ENCODE data around the gene BHLHA9.

DNA sequence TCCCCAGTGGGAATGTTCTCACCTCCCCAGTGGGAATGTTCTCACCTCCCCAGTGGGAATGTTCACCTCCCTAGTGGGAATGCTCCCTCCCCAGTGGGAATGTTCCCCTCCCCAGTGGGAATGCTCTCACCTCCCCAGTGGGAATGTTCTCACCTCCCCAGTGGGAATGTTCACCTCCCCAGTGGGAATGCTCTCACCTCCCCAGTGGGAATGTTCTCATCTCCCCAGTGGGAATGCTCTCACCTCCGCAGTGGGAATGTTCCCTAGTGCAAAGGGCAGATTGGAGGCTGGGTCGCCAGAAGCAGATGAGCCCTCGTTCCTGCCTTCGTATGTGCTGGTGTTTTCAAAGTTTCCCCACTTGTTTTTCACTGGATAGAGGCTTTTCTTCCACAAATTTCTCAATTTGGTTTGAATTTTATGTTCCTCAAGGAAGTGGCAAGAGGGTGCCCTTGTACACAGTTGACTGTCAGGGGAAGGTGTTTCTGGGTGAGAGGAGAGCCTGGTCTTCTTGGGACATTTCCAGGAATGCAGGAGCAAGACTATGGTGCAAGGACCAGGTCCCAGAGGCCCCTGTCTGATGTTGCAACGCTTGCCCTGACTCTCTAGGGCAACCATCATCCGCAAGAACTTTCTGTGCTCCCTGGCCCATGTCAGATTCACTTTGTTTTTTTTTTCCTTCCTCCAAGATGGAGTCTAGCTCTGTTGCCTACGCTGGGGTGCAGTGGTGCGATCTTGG is 43.2 kb downstream of the BHLHA9 start:
- no peak for TF ChIP-seq ASH2L (IDR thresholded peaks at IDR 0.05; ENCODE audit: low read length)
- TF ChIP-seq NRF1 (IDR thresholded peaks at IDR 0.05; ENCODE audit: low read depth, low read length) = no peak
- TF ChIP-seq EZH2 (IDR thresholded peaks at IDR 0.05; ENCODE audit: low read depth, low read length, severe bottlenecking) = no peak
- TF ChIP-seq YY1 (IDR thresholded peaks at IDR 0.05; ENCODE audit: low read depth, low read length) = no peak
- TF ChIP-seq POLR2AphosphoS5 (IDR thresholded peaks at IDR 0.05; ENCODE audit: low read depth, low read length) = no peak
- no peak for TF ChIP-seq CEBPB (IDR thresholded peaks at IDR 0.05; ENCODE audit: low read depth, low read length)
- TF ChIP-seq SAP30 (IDR thresholded peaks at IDR 0.05; ENCODE audit: insufficient read depth, insufficient replicate concordance, low read length) = no peak
- no peak for TF ChIP-seq EGR1 (IDR thresholded peaks at IDR 0.05; ENCODE audit: borderline replicate concordance, low read depth, low read length)
- TF ChIP-seq, protein P1, sequence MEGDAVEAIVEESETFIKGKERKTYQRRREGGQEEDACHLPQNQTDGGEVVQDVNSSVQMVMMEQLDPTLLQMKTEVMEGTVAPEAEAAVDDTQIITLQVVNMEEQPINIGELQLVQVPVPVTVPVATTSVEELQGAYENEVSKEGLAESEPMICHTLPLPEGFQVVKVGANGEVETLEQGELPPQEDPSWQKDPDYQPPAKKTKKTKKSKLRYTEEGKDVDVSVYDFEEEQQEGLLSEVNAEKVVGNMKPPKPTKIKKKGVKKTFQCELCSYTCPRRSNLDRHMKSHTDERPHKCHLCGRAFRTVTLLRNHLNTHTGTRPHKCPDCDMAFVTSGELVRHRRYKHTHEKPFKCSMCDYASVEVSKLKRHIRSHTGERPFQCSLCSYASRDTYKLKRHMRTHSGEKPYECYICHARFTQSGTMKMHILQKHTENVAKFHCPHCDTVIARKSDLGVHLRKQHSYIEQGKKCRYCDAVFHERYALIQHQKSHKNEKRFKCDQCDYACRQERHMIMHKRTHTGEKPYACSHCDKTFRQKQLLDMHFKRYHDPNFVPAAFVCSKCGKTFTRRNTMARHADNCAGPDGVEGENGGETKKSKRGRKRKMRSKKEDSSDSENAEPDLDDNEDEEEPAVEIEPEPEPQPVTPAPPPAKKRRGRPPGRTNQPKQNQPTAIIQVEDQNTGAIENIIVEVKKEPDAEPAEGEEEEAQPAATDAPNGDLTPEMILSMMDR (IDR thresholded peaks at IDR 0.05; ENCODE audit: control extremely low read depth in 1 of 3, insufficient read depth in 1 of 3, low read depth in 1 of 3, low read length in 3 of 3) = no peak
- no peak for TF ChIP-seq TAF1 (IDR thresholded peaks at IDR 0.05; ENCODE audit: low read depth, low read length)
- TF ChIP-seq, protein P2, sequence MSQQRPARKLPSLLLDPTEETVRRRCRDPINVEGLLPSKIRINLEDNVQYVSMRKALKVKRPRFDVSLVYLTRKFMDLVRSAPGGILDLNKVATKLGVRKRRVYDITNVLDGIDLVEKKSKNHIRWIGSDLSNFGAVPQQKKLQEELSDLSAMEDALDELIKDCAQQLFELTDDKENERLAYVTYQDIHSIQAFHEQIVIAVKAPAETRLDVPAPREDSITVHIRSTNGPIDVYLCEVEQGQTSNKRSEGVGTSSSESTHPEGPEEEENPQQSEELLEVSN (IDR thresholded peaks at IDR 0.05) = no peak
- TF ChIP-seq POLR2A (IDR thresholded peaks at IDR 0.05; ENCODE audit: control extremely low read depth in 1 of 2, low read depth in 2 of 2, low read length in 2 of 2) = no peak
